G401 (cell line): Measurements from ENCODE around the gene UNC45B. TPM values are rescaled to one million over a fixed set of nuclear protein-coding genes. Genes with fewer than 3 reads are reported as not detected.

Source experiments
- total RNA-seq: library from RNA; depleted of rRNA; stranded (reverse); fragments of >200 nt; shearing (Covaris generic); gene quantifications from 2 replicates; pipeline ENCODE4 v1.2.3, GENCODE V29; 2014; rRNA removed

The UNC45B gene
- total RNA-seq, 1 experiment from 2014 or later, result not detected

Other genes with a start within 250 kb of the UNC45B start
- 0.12 and 0.14 TPM in 2 replicates for gene CCT6B, start 186.4 kb upstream of the UNC45B start, total RNA-seq
- gene ZNF830, start 186.3 kb upstream of the UNC45B start, total RNA-seq, result 16.9 and 22.3 TPM in 2 replicates
- gene LIG3, start 167.3 kb upstream of the UNC45B start, total RNA-seq, result 38.8 and 49.3 TPM in 2 replicates
- 6.5 and 13.0 TPM in 2 replicates for gene RFFL, start 84.1 kb upstream of the UNC45B start, total RNA-seq
- 8.1 and 12.9 TPM in 2 replicates for gene RAD51D, start 28.0 kb upstream of the UNC45B start, total RNA-seq
- gene FNDC8, start 26.2 kb upstream of the UNC45B start, total RNA-seq, result not detected in 2 replicates
- gene NLE1, start 5.5 kb upstream of the UNC45B start, total RNA-seq, result 29.0 and 29.7 TPM in 2 replicates
- not detected in 2 replicates for gene SLC35G3, start 46.6 kb downstream of the UNC45B start, total RNA-seq
- gene SLFN5, start 95.3 kb downstream of the UNC45B start, total RNA-seq, result 0.06 and 0.54 TPM in 2 replicates
- not detected in 2 replicates for gene SLFN11, start 225.8 kb downstream of the UNC45B start, total RNA-seq